HCT116 (cell line): ENCODE results near the gene AAMP. TPM values are rescaled to one million over a fixed set of nuclear protein-coding genes. Genes with fewer than 3 reads are reported as not detected.

ENCODE experiments used
- ATAC-seq: fragments of 200-7000 bp; cut with Tn5 transposase; 2 replicates; pipeline ENCODE4 v1.9.1; 2020; ENCODE audit warnings: mild to moderate bottlenecking, moderate library complexity
- BruUV-seq: library from RNA; stranded (reverse); fragments of 400-500 nt; replicated peaks from 2 replicates; lab custom pipeline; 2021; lab: Mats Ljungman, UMichigan
- CTCF ChIA-PET: fragments of 300-600 bp; sonication (Branson Sonifier 250); formaldehyde crosslinking; loops from one replicate; lab custom pipeline; 2021; ENCODE audit warnings: antibody characterized with exemption; lab: Charles Lee
- POLR2A ChIA-PET: fragments of 300-600, 350-600 bp; sonication (Branson Sonifier 250); formaldehyde crosslinking; loops from one replicate; lab custom pipeline; 2021; ENCODE audit warnings: antibody characterized with exemption; lab: Charles Lee
- RAD21 ChIA-PET, 2 experiments: fragments of 300-600 bp; sonication (Branson Sonifier 250); formaldehyde crosslinking; loops; one replicate each; lab custom pipeline; 2023; ENCODE audit warnings: low total read pairs in 2 of 2; ENCODE audit not compliant: uncharacterized antibody in 2 of 2, unreplicated experiment in 2 of 2, low non-redundant PET in 1 of 2; lab: Charles Lee
- DNase-seq: peaks from one replicate; pipeline ENCODE4 v3.0.0-alpha.2; 2010; ENCODE audit warnings: low read depth, low spot score
- H2AFZ ChIP-seq: fragments of 200-600 bp; shearing (Covaris generic), sonication (generic); 2 replicates; pipeline ENCODE4 v1.6.1; 2017; ENCODE audit warnings: low read depth, mixed run types, mixed read lengths, antibody characterized with exemption, low read length; ENCODE audit not compliant: poor library complexity, severe bottlenecking
- H3K27ac ChIP-seq: 2 replicates; pipeline ENCODE4 v1.5.1; 2012; ENCODE audit warnings: low read depth, low read length
- H3K27me3 ChIP-seq: fragments of 200-600 bp; sonication (generic); 2 replicates; pipeline ENCODE4 v1.6.1; 2016; ENCODE audit warnings: mixed run types, low read length, mixed read lengths; ENCODE audit not compliant: insufficient read depth
- H3K36me3 ChIP-seq, 2 experiments: fragments of 200-500 bp in 1 of 2; fragments of 200-600 bp in 1 of 2; sonication (Bioruptor generic) in 1 of 2; sonication (generic) in 1 of 2; 2 replicates each; pipeline versions ENCODE4 v1.5.1 to v1.6.1; 2014 to 2016; ENCODE audit warnings: low read length in 2 of 2, inconsistent platforms in 1 of 2, mixed read lengths in 1 of 2, mixed run types in 1 of 2; ENCODE audit not compliant: insufficient read depth in 2 of 2, control insufficient read depth in 1 of 2
- H3K4me1 ChIP-seq, 2 experiments: fragments of 200-600 bp in 1 of 2; sonication (generic) in 1 of 2; 2 replicates each; pipeline versions ENCODE4 v1.5.1 to v1.6.1; 2012 to 2017; ENCODE audit warnings: low read length in 2 of 2, inconsistent platforms in 1 of 2, mild to moderate bottlenecking in 1 of 2, mixed read lengths in 1 of 2, mixed run types in 1 of 2, moderate library complexity in 1 of 2; ENCODE audit not compliant: insufficient read depth in 2 of 2, control insufficient read depth in 1 of 2
- H3K4me2 ChIP-seq: fragments of 200-600 bp; sonication (generic); 2 replicates; pipeline ENCODE4 v1.6.1; 2017; ENCODE audit warnings: mixed run types, low read length, mixed read lengths
- H3K4me3 ChIP-seq, 2 experiments: fragments of 200-600 bp in 1 of 2; sonication (generic) in 1 of 2; replicated peaks in 1 of 2; 2 replicates each; pipeline ENCODE4 v1.5.1; 2011 to 2016; ENCODE audit warnings: low read length in 2 of 2, control low read depth in 1 of 2, low read depth in 1 of 2, mild to moderate bottlenecking in 1 of 2, mixed read lengths in 1 of 2, mixed run types in 1 of 2
- H3K79me2 ChIP-seq: fragments of 200-600 bp; sonication (generic); 2 replicates; pipeline ENCODE4 v1.6.1; 2017; ENCODE audit warnings: mild to moderate bottlenecking, mixed run types, low read length, moderate library complexity, mixed read lengths; ENCODE audit not compliant: insufficient read depth
- H3K9ac ChIP-seq: fragments of 200-600 bp; sonication (generic); 2 replicates; pipeline ENCODE4 v1.6.1; 2016; ENCODE audit warnings: low read length, mixed read lengths
- H3K9me2 ChIP-seq: fragments of 200-600 bp; sonication (generic), shearing (Covaris generic); 2 replicates; pipeline ENCODE4 v1.6.1; 2017; ENCODE audit warnings: mixed run types, mild to moderate bottlenecking, moderate library complexity; ENCODE audit not compliant: insufficient read depth
- H3K9me3 ChIP-seq, 2 experiments: fragments of 200-500 bp in 1 of 2; fragments of 200-600 bp in 1 of 2; sonication (Bioruptor generic) in 1 of 2; sonication (generic) in 1 of 2; 2 replicates each; pipeline ENCODE4 v1.6.1; 2014 to 2017; ENCODE audit warnings: low read length in 2 of 2, mixed read lengths in 2 of 2, inconsistent platforms in 1 of 2, low read depth in 1 of 2, mild to moderate bottlenecking in 1 of 2, mixed run types in 1 of 2, moderate library complexity in 1 of 2; ENCODE audit not compliant: control insufficient read depth in 1 of 2, insufficient read depth in 1 of 2
- H4K20me1 ChIP-seq: fragments of 200-600 bp; sonication (generic), shearing (Covaris generic); 2 replicates; pipeline ENCODE4 v1.6.1; 2017; ENCODE audit warnings: mixed run types, mild to moderate bottlenecking, moderate library complexity; ENCODE audit not compliant: insufficient read depth
- ATF3 ChIP-seq: IDR thresholded peaks from 2 replicates; pipeline ENCODE4 v1.6.1; 2012
- CBX3 ChIP-seq: IDR thresholded peaks from 2 replicates; pipeline ENCODE4 v1.6.1; 2012; ENCODE audit warnings: low read depth
- CEBPB ChIP-seq: IDR thresholded peaks from 2 replicates; pipeline ENCODE4 v1.6.1; 2012; ENCODE audit warnings: low read depth
- CTCF ChIP-seq, 3 experiments: fragments of 200-600 bp in 1 of 3; sonication (generic) in 1 of 3; IDR thresholded peaks in 2 of 3; conservative IDR thresholded peaks in 1 of 3; 2 replicates each; pipeline ENCODE4 v1.5.1; 2012 to 2017; ENCODE audit warnings: low read depth in 2 of 3, low read length in 2 of 3, antibody characterized with exemption in 1 of 3, borderline replicate concordance in 1 of 3, control low read depth in 1 of 3, mild to moderate bottlenecking in 1 of 3, mixed read lengths in 1 of 3, mixed run types in 1 of 3, moderate library complexity in 1 of 3; ENCODE audit not compliant: insufficient read depth in 1 of 3
- EGR1 ChIP-seq: IDR thresholded peaks from 2 replicates; pipeline ENCODE4 v1.6.1; 2012; ENCODE audit warnings: low read depth
- ELF1 ChIP-seq: IDR thresholded peaks from 2 replicates; pipeline ENCODE4 v1.6.1; 2012; ENCODE audit warnings: low read depth, borderline replicate concordance
- EZH2 ChIP-seq: fragments of 200-600 bp; sonication (generic); IDR thresholded peaks from 2 replicates; pipeline ENCODE4 v1.6.1; 2017; ENCODE audit warnings: antibody characterized with exemption, mixed run types
- FOSL1 ChIP-seq: IDR thresholded peaks from 2 replicates; pipeline ENCODE4 v1.6.1; 2012; ENCODE audit warnings: low read depth
- JUND ChIP-seq: IDR thresholded peaks from 2 replicates; pipeline ENCODE4 v1.6.1; 2012
- POLR2A ChIP-seq: IDR thresholded peaks from 2 replicates; pipeline ENCODE4 v1.7.0; 2011; ENCODE audit warnings: borderline replicate concordance; ENCODE audit not compliant: insufficient read depth, insufficient read length; ENCODE audit errors: extremely low read depth
- POLR2AphosphoS5 ChIP-seq: IDR thresholded peaks from 2 replicates; pipeline ENCODE4 v1.6.1; 2011; ENCODE audit warnings: mild to moderate bottlenecking, low read depth, low read length, moderate library complexity
- RAD21 ChIP-seq: IDR thresholded peaks from 2 replicates; pipeline ENCODE4 v1.6.1; 2012; ENCODE audit warnings: low read depth, mild to moderate bottlenecking
- REST ChIP-seq: IDR thresholded peaks from 2 replicates; pipeline ENCODE4 v1.6.1; 2012; ENCODE audit warnings: low read depth
- SIN3A ChIP-seq: IDR thresholded peaks from 2 replicates; pipeline ENCODE4 v1.6.1; 2012; ENCODE audit warnings: low read depth
- SP1 ChIP-seq: IDR thresholded peaks from 2 replicates; pipeline ENCODE4 v1.6.1; 2012; ENCODE audit warnings: low read depth
- SRF ChIP-seq: IDR thresholded peaks from 2 replicates; pipeline ENCODE4 v1.6.1; 2012; ENCODE audit warnings: low read depth
- TCF7L2 ChIP-seq: IDR thresholded peaks from 2 replicates; pipeline ENCODE4 v1.7.0; 2011; ENCODE audit warnings: borderline replicate concordance, inconsistent platforms; ENCODE audit not compliant: insufficient read depth, insufficient read length; ENCODE audit errors: extremely low read depth
- ZBTB33 ChIP-seq: IDR thresholded peaks from 2 replicates; pipeline ENCODE4 v1.6.1; 2011; ENCODE audit warnings: mild to moderate bottlenecking, low read length, moderate library complexity; ENCODE audit not compliant: insufficient replicate concordance; ENCODE audit errors: extremely low read depth
- ZFX ChIP-seq: fragments of 450-650 bp; IDR thresholded peaks from 2 replicates; pipeline ENCODE4 v1.6.1; 2017
- ZNF274 ChIP-seq: fragments of 200-500 bp; sonication (Bioruptor generic); IDR thresholded peaks from 2 replicates; pipeline ENCODE4 v1.6.1; 2014; ENCODE audit warnings: mild to moderate bottlenecking, low read depth, low read length, inconsistent platforms
- intact Hi-C: fragments of 100-400 bp; cut with micrococcal nuclease; formaldehyde crosslinking; loops from 2 replicates; pipeline ENCODE4 v1.10.0; 2022
- total RNA-seq: library from RNA; stranded (reverse); gene quantifications from one replicate; pipeline ENCODE4 v1.2.1, GENCODE V29; 2021; ENCODE audit not compliant: unreplicated experiment

Gene AAMP
- total RNA-seq, 1 experiment from 2014 or later: 111 TPM

GRCh38 chr2:218317835-218318234 lies 47.9 kb upstream of the AAMP start:
- Histone ChIP-seq H3K36me3 (no peaks in the 10 kb centered on the region), H3K4me2 (no peak overlapping the region), H3K9me2 (no peaks in the 10 kb centered on the region), H2AFZ (no peak overlapping the region), H3K4me3 (no peak overlapping the region), H3K4me1 (peaks cover 7 to 18% of the 10 kb centered on the region in 2 experiments), H3K27ac (no peak overlapping the region), H3K79me2 (no peaks in the 10 kb centered on the region), H4K20me1 (no peaks in the 10 kb centered on the region), H3K9me3 (no peaks in the 10 kb centered on the region), H3K9ac (no peak overlapping the region), H3K27me3 (no peaks in the 10 kb centered on the region)
- TF ChIP-seq FOSL1: no peak
- no peak for TF ChIP-seq RAD21
- TF ChIP-seq ZFX: no peak
- TF ChIP-seq ZBTB33: no peak
- TF ChIP-seq CEBPB: no peak
- TF ChIP-seq EGR1: no peak
- TF ChIP-seq POLR2AphosphoS5: no peak
- no peak for TF ChIP-seq POLR2A
- no peak for TF ChIP-seq TCF7L2
- TF ChIP-seq ZNF274: no peak
- no peak for TF ChIP-seq REST
- no peak for TF ChIP-seq SIN3A
- no peak for TF ChIP-seq CBX3
- no peak for TF ChIP-seq ELF1
- no peak for TF ChIP-seq SRF
- no peak for TF ChIP-seq ATF3
- TF ChIP-seq EZH2: no peak
- TF ChIP-seq CTCF (IDR thresholded peaks at IDR 0.05 in 2 of 3, conservative IDR thresholded peaks at IDR 0.05 in 1 of 3; ENCODE audit: borderline replicate concordance in 1 of 3, insufficient read depth in 1 of 3, low read depth in 2 of 3, low read length in 2 of 3): no peak
- TF ChIP-seq JUND: no peak
- no peak for TF ChIP-seq SP1
- RAD21 ChIA-PET: no interaction called here
- CTCF ChIA-PET: no interaction called here
- DNase-seq (no peak), ATAC-seq (no peak)
- POLR2A ChIA-PET: no interaction called here
- BruUV-seq: no TSS peak
- intact Hi-C loops: no loop called here
